ENCODE measurements around the gene PLXNC1. TPM values are rescaled to one million over a fixed set of nuclear protein-coding genes. Genes with fewer than 3 reads are reported as not detected.

PLXNC1 gene
- total RNA-seq, 2 donors from 2014 or later = 8.5 to 9.2 TPM

DNA sequence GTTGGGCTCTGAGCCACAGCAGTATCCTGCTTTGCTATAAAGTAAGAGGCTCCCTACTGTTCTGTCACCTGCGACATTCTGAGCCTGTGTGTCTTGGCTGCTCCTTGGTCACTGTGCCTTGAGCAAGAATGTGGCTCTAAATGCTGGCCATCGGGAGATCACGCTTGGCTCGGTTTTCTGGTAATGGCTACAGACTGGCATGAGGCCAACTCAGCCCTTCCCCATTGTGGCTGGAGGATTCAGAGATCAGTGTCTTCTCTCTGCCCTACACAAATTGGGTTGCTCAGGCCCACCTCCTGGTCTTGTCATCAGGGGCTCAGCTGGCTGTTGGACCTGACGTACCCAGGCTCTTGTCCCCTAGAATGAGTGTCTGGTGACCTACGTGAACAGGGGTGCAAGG lies 94.5 kb downstream of the PLXNC1 start:
- TF ChIP-seq, protein P1, sequence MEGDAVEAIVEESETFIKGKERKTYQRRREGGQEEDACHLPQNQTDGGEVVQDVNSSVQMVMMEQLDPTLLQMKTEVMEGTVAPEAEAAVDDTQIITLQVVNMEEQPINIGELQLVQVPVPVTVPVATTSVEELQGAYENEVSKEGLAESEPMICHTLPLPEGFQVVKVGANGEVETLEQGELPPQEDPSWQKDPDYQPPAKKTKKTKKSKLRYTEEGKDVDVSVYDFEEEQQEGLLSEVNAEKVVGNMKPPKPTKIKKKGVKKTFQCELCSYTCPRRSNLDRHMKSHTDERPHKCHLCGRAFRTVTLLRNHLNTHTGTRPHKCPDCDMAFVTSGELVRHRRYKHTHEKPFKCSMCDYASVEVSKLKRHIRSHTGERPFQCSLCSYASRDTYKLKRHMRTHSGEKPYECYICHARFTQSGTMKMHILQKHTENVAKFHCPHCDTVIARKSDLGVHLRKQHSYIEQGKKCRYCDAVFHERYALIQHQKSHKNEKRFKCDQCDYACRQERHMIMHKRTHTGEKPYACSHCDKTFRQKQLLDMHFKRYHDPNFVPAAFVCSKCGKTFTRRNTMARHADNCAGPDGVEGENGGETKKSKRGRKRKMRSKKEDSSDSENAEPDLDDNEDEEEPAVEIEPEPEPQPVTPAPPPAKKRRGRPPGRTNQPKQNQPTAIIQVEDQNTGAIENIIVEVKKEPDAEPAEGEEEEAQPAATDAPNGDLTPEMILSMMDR (IDR thresholded peaks at IDR 0.05) = no peak
- no peak for DNase-seq (ENCODE audit: low spot score)
- Histone ChIP-seq H3K9me3 (no peaks in the 10 kb centered on the region), H3K4me1 (ENCODE audit: control insufficient read depth in 1 of 2, low read depth in 2 of 2) (no peaks in the 10 kb centered on the region), H3K27ac (no peak overlapping the region), H3K27me3 (replicated peaks; ENCODE audit: insufficient read depth) (no peaks in the 10 kb centered on the region), H3K4me3 (no peak overlapping the region), H3K36me3 (no peaks in the 10 kb centered on the region)
- ATAC-seq (ENCODE audit: insufficient number of reproducible peaks, low FRiP score, low read depth) = no peak

DNA sequence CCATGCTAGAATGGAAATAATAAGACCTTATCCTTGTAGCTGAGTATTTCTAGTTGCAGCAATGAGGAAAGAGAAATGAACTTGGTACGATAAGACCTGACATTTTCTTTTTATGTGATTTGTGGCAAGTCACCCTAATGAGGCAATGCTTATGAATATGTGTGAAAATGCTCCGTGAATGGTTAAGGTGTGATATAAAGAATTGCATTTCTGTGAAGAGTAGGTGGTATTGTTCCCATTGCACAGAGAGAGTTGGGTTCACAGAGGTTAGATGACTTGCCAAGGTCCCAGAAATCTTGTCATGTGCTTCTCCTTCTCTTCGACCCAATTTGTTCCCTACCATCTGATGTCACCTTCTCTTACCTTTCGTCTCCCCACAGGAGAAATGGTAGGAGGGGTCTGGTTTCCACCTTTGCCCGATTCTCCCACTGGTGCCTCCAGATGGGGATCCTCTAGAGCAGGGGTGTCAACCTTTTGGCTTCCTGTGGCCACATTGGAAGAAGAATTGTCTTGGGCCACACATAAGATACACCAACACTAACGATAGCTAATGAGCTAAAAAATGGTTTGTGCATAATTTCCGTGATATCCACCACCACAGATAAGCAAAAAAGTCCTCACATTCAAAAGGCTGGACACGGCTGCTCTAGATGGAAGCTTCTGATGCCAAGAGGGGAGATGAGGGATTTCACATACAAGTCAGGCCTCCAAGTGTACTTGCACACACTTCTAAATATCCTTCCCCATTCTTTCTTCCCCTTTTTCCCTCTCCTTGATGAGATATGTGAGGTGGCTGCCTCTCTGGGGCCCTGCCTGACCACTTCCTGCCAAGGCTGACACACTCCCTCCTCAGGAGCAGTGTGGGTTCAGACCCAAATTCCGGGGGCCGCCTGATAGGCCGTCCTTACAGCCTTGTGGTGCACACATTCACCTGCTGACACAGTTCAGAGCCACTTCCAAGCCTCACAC lies 96.1 kb downstream of the PLXNC1 start:
- Histone ChIP-seq H3K4me1 (ENCODE audit: control insufficient read depth in 1 of 2, low read depth in 2 of 2) (no peaks in the 10 kb centered on the region), H3K4me3 (no peak overlapping the region), H3K27me3 (replicated peaks; ENCODE audit: insufficient read depth) (no peaks in the 10 kb centered on the region), H3K36me3 (no peaks in the 10 kb centered on the region), H3K9me3 (no peaks in the 10 kb centered on the region), H3K27ac (no peak overlapping the region)
- no peak for DNase-seq (ENCODE audit: low spot score)
- TF ChIP-seq, protein P1 (IDR thresholded peaks at IDR 0.05) = no peak
- no peak for ATAC-seq (ENCODE audit: insufficient number of reproducible peaks, low FRiP score, low read depth)

DNA sequence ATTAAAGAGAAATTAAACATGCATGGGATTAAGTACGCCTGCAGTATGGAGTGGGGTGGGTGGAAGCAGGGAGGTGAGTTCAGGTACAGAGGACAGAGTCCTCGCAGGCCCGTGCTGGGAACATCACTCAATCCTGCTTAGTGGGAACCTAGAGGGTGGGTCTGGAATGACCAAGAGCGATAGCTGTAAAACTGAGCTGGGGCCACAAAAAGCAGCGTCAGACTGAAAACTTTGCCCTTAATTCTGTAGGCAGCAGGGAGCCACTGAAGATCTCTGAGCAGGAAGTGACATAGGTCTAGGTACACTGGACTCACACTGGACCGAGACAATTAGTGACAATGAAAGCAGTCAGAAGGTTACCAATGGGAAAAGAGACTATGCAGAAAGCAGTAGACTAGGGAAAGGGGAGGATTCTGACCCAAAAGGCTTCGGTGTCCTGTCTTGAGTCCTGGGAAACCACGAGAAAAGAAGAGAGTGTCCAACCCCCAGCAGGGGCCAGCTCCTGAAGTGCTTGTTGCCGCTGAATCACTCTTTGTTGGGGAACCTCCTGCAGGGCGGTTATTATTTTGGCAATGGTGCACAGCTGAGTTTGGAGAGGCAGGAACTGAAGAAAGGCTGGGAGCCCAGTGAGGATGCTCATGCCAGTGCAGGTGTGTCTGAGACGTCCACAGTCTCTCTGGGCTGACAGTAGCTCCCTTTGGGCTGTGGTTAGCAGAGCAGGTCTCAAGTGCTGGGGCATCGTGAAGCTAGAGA lies 97.4 kb downstream of the PLXNC1 start:
- DNase-seq (ENCODE audit: low spot score) = no peak
- TF ChIP-seq, protein P1 (IDR thresholded peaks at IDR 0.05) = no peak
- H3K4me3 ChIP-seq = no peak overlapping the region
- H3K27me3 ChIP-seq (replicated peaks; ENCODE audit: insufficient read depth) = no peaks in the 10 kb centered on the region
- no peaks in the 10 kb centered on the region for H3K36me3 ChIP-seq
- no peak for ATAC-seq (ENCODE audit: insufficient number of reproducible peaks, low FRiP score, low read depth)
- no peaks in the 10 kb centered on the region for H3K4me1 ChIP-seq (ENCODE audit: control insufficient read depth in 1 of 2, low read depth in 2 of 2)
- H3K9me3 ChIP-seq = no peaks in the 10 kb centered on the region
- no peak overlapping the region for H3K27ac ChIP-seq

DNA sequence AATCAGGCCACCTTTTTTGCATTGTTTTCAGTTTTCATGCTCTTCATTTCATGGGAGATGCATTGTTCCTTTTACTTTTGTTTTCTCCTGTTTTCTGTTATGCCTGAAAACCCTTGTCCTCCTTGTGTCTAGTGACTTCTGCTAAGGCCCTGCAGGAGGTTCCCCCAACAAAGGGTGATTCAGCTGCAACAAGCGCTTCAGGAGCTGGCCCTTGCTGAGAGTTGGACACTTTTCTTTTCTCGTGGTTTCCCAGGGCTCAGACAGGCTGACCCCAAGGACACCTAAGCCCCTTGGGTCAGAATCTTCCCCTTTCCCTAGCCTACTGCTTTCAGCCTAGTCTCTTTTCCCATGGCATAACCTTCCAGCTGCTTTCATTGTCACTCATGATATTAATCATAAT lies 98.9 kb downstream of the PLXNC1 start:
- Histone ChIP-seq H3K27ac (no peak overlapping the region), H3K27me3 (replicated peaks; ENCODE audit: insufficient read depth) (no peaks in the 10 kb centered on the region), H3K9me3 (no peaks in the 10 kb centered on the region), H3K4me1 (ENCODE audit: control insufficient read depth in 1 of 2, low read depth in 2 of 2) (no peaks in the 10 kb centered on the region), H3K4me3 (no peak overlapping the region), H3K36me3 (no peaks in the 10 kb centered on the region)
- TF ChIP-seq, protein P1 (IDR thresholded peaks at IDR 0.05) = no peak
- DNase-seq (ENCODE audit: low spot score) = no peak
- ATAC-seq (ENCODE audit: insufficient number of reproducible peaks, low FRiP score, low read depth) = no peak

DNA sequence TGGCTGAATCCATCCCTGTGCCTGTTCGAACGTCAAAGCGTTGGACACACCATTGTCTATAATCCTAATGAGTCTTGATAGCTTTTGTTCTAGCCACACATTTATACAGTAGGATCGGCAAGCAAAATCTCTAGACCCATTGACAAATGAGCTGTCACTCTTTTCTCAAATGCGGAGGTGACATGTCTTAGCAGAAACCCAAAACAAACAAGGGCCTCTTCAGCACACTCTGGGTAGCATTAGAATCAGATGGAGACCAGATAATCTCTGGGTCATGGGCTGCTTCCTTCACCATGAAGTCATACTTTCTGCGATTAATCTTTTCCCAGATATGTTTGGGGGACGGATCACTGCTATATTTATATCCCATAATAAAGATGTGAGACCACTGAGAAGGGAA lies 100.2 kb downstream of the PLXNC1 start:
- H3K4me3 ChIP-seq = no peak overlapping the region
- TF ChIP-seq, protein P1 (IDR thresholded peaks at IDR 0.05) = no peak
- ATAC-seq (ENCODE audit: insufficient number of reproducible peaks, low FRiP score, low read depth) = no peak

More for the DNA sequence above, 100.2 kb downstream of the PLXNC1 start:
- Histone ChIP-seq H3K9me3 (no peaks in the 10 kb centered on the region), H3K36me3 (no peaks in the 10 kb centered on the region), H3K4me1 (ENCODE audit: control insufficient read depth in 1 of 2, low read depth in 2 of 2) (no peaks in the 10 kb centered on the region), H3K27ac (no peak overlapping the region), H3K27me3 (replicated peaks; ENCODE audit: insufficient read depth) (no peaks in the 10 kb centered on the region)
- DNase-seq (ENCODE audit: low spot score) = no peak
